Endothelial cell of hepatic sinusoid (primary cell): ENCODE results near the gene OTC.

ENCODE experiments used
- in situ Hi-C: cut with HindIII; loops from 2 replicates; pipeline ENCODE4 v1.10.0; 2017; ENCODE audit warnings: low sequenced_read_pairs

The OTC gene

DNA sequence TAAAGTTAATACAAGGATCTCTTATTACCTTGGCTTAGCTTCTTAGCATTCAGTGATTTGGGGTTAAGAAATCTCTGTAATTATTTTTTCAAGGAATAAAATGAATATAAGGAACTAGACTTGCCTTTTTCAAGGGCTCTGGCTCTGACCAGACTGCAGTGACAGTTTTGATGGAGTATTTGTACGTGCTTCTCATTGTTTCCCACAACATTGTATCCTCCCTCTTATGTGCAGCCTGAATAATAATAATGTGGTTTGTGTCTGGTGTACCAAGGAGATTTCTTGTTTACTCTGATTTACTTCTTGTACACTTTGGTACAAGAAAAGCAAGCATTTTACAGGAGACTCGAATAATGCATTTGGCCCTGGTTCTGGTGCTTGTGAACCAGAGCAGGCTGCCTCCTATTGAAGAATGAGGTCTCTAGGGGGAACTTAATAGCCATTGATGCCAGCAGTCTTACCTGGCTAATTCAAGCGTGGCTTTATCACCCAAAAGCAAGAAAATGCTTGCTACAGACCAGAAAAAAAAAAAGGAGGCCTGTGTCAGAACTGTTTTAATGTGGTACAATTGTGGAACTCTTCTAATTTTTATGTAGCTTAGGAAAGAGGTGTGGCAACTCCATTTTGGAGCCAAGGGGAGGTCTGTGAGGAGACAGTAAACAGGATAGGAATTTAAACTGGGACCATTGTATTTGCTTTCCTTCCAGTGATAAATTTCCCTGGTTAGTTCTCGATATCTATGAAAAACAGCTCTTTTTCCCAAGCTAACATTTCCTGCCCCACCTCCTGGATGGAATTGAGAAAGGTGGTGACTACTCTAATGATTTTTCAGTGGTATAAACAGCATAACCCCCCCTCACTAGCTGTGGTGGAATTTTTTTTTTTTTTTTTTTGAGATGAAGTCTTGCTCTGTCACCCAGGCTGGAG is 5.6 kb downstream of the OTC start:
- in situ Hi-C loops: no loop called here

- in situ Hi-C loops: no loop called here
Observed at GRCh38 chrX:38363046-38363445, 10.6 kb downstream of the OTC start.

DNA sequence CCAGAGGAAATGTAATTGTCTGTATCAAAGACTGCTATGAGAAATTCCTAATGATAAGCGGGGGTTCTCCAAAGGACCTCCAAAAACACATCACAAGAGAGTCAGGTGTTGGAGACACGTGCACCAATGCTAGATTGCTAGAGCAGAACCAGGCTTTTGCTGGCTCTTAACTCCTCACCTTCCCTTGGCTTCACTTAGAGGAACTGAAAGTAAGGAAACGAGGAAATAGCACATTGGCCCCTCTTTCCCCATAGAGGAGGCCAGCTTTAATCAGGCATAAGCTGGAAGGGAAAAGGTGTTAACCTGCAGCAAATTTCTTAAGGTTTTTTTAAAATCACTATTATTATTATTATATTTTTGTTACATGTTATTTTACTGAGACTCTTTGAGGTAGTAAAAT is 13.6 kb downstream of the OTC start:
- in situ Hi-C loops: no loop called here

DNA sequence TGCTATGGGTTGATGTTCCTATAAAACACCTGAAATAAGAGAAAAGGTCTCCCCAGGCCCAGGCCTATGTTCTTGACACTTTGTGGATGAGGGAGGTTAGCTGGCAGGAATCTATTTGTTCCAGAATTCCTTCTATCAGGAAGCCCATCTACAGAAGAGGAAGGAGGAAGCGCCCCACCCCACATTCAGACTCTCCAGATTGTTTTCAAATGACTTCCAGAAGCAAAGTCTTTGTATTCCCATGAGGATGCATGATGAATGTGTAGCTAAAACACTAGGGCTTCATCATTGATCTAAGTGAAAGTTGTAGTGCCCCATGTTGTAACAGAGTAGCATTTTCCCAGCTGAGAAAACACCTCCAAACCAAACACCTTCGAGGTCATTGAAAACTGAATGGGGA is 16.4 kb downstream of the OTC start:
- in situ Hi-C loops: no loop called here

DNA sequence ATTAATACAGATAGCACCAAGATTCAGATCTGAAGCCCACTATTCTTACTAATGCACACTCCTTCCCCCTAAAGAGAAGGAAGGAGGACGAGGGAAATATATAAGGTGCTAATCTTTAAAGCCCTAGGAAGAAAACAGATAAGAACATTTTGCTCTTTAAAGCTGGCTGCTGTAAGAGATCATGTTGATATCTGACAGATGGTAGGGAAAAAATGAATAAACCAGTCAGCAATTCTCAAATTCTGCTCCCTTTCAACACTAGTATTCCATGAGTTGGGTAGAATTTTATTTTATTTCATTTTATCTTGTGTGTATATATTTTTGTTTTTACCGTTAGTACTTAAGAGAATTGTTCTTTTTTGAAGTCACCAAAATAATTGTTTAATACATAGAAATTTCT is 19.2 kb downstream of the OTC start:
- in situ Hi-C loops: no loop called here

GRCh38 chrX:38374431-38374830 is 22.0 kb downstream of the OTC start:
- in situ Hi-C loops: no loop called here

GRCh38 chrX:38375891-38376290 is 23.5 kb downstream of the OTC start:
- in situ Hi-C loops: no loop called here

- in situ Hi-C loops: no loop called here
Observed at GRCh38 chrX:38376747-38377146, 24.3 kb downstream of the OTC start.

DNA sequence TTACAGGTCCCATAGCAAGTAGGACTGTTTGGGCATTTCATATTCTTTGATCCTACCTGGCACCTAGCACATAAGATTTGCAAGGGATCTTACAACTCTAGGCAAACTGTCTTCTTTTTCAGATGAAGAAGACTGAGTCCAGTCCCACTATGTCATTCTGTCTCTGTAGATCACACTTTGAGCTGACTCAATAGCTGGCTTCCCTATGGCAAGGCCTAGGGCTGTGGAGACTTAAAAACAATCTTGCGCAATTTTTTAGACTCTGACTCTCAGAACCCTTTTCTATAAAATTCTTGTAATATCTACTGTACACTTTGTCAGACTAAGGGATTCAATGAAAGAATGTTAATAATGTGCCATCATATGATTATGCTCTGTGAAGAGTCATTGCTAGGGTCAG is 26.7 kb downstream of the OTC start:
- in situ Hi-C loops: no loop called here

GRCh38 chrX:38382663-38383062 is 30.3 kb downstream of the OTC start:
- in situ Hi-C loops: no loop called here

DNA sequence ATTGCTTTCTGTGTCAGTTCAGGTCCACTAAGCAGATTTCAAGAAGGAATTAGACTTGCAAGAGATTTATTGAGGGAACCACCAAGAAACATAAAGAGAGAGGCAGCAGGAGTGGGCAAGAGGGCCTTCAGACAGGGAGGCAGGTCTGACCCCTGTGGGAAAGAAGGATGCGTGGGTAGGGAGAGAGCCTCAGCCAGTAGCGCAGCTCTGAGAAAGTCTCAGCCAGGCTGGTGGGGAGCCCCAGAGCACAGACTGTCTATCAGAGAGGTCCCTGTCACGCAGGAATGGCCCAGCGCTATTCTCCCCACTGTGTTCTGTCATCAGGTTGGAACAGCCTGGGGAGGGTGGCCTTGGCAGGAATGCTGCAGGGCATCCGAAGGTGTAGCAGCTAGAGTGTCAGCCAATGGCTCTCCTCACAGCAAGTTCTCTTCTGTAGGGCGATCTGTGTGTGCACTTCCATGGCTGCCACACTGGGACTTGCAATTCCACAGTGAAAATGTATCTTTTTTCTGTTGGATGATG is 48.0 kb downstream of the OTC start:
- in situ Hi-C loops: no loop called here

DNA sequence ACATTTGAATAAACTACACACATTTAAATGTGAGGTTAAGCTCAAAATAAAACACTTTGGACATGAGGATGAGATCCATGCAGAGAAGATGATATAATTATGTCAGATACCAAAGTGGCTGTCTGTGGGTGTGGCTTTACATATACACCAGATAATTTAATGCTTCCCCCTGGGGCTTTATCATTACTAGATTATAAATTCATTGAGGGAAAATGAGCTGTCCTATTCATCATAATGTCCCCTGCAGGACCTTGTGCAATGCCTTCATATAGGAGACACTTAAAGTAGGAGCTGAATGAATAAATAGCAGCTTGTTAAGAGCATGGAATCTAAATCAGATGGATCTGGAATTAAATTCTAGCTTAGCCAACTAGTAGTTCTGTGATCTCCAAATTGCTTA is 49.7 kb downstream of the OTC start:
- in situ Hi-C loops: no loop called here

GRCh38 chrX:38403834-38404233 is 51.4 kb downstream of the OTC start:
- in situ Hi-C loops: no loop called here

DNA sequence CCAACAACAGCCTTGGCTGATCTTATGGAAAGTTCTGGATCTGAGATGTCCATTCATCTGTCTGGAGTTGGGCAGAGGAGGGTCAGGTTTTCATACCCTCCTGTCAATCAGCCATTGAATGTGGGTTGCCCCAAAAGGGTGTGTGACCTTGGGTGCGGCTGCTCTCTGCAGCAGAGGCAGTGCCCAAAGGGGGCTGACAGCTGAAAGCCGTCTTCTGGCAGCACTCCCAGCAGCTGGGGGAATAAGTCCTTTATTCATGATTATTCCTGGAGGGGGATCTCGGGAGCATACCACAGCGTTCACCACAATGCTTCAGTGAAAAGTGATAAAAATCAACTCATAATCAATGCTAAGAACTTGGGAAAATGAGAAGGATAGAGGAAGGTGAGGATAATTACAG is 54.7 kb downstream of the OTC start:
- in situ Hi-C loops: no loop called here

DNA sequence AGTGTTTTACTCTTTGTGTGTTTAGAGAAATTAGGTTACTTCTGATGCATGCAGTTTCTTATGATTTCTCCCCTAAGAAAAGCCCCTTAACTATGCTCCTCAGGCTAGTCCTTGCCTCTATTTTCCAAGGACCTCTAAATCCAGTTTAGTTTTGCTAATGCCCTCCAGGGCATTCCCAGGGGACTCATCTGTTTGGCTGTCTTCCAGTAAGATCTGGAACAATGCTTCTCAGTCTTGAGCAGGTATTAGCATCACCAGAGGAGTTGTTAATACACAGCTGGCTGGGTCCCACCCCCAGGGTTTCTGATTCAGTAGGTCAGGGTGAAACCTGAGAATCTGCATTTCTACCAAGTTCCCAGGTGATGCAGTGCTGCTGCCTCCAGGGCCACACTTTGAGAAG is 56.9 kb downstream of the OTC start:
- in situ Hi-C loops: no loop called here

DNA sequence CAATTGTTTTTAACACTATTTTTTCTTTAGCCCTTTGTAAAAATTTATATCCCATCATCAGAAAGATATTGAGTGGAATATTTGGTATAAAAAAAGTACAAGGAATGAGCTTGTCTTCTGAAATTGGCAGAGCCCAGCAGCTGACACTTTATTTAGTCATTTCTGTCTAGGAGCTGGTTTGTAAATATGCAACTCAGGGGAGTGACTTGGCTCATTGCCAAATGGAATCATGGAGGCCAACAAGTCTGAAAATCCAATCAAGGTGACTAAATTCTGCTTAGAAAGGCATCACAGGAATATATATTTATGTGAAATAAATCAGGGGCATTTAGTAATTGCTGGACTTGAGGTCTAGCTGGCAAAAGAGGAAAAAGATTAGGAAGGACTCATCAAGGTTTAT is 74.4 kb downstream of the OTC start:
- in situ Hi-C loops: no loop called here

GRCh38 chrX:38431525-38431924 is 79.1 kb downstream of the OTC start:
- in situ Hi-C loops: no loop called here

GRCh38 chrX:38435130-38435529 is 82.7 kb downstream of the OTC start:
- in situ Hi-C loops: no loop called here

DNA sequence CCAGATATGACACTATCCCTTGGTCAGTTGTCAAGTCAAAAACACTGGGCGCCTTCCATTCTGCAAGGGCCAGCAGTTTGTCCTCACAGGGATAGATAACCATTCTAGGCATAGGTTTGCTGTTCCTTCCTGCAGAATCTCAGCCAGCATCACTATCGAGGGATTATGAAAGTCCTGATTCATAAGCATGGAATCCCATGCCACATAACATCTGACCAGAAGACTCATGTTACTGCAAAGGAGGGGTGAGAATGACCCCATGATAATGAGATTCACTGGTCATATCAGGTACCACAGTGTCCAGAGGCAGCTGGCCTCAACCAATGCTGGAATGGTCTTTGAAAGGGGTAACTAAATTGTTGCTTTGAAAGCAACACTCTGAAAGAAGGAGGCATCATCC is 84.7 kb downstream of the OTC start:
- in situ Hi-C loops: no loop called here

GRCh38 chrX:38438321-38438720 is 85.9 kb downstream of the OTC start:
- in situ Hi-C loops: no loop called here

DNA sequence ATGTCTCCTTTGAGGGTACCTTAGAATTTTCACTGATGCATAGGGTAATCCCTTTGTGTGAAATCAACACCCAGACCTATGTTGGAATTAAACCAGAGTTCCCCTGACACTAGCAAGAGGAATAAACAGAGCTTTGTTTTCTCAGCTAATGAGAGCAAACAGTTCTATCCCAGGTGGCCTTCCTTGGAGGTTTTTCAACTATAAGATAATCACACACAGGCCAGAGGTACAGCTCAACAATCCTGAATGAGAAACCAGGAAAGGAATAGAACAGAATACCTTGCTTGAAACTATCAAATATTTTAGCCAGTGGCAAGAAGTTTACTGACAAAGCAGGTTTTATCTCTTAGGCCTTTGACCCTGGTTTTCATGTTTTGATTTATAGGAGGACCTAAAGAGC is 100.2 kb downstream of the OTC start:
- in situ Hi-C loops: no loop called here

DNA sequence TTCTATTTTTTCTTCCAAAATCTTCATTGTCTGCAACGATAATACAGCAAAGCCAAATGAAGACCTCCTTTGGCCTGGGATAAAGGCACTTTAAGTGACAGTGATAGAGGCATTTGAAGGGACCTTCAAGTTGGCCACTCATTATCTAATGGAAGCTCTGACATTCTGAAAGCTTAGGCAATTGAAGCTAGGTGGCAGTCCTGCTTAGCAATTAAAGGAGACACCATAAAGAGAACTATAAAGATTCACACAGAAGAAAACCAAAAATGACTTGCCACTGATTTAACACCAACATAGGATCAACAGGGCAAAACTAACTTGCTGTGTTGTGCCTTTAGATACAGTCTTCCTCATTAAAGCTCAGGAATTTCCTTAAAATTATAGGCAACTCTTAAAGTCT is 105.7 kb downstream of the OTC start:
- in situ Hi-C loops: no loop called here

- in situ Hi-C loops: no loop called here
Observed at GRCh38 chrX:38462257-38462656, 109.9 kb downstream of the OTC start.
